H54 (cell line): ENCODE measurements around the gene VPS37B.
A peak's percentile ranks its signal among the peaks of the same experiment; 100 is the strongest.
"Not testable (repeated sequence)": the region's sequence is repeated elsewhere in the genome, so short reads cannot be mapped to it uniquely, and the experiment has no call there.

Experiments
- DNase-seq: peaks from one replicate; pipeline ENCODE4 v3.0.0; 2011; ENCODE audit warnings: low spot score, mixed read lengths; ENCODE audit not compliant: insufficient read length
- FAIRE-seq: peaks from 3 replicates; lab custom pipeline; 2011; peaks lifted over from hg19 to GRCh38; lab: Jason Lieb, UNC
- POLR2A ChIP-seq: IDR thresholded peaks from 2 replicates; pipeline ENCODE4 v1.6.1; 2011; ENCODE audit warnings: low read depth, mild to moderate bottlenecking, low read length

Gene VPS37B

DNA sequence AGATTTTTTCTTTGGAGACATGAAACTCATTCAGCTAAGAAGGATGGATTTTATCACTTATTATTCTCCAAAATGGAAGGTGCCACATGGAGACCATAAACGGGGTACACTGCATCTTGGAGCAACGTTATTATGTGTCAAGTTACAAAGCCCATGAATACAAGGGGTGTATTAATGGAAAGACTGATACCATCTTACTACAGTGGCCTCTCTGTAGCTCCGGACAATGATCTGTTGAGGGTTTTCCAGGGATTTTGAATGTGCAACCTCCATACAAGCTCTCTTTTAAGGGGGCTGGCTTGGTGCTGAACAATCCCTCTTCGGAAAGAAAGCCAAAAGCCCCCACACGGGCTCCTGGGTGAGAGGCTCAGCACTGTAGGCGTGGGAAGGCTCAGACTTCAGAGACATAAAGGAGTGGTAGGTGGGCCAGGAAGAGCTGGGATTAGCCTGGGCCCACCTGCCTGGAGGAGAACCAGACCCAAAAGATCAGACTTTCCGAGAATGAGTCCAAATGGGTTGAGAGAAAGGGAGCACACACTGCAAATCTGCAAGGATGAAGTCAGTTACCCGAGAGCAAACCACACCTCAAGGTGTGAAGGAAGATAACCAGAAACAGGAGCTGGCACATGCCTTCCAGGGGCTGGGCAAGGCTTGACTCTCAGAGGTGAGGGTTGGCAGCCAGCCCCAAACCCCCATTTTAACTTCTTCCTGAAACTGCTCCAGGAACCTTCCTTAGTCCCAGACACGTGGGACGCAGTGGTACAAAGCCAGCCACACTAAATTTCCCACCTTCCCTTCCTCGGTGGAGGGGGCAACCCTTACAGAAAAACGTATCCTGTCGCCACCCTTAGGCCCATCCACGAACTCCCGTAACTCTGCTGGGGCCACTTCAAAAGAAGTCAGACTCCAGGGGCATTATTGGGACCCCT lies 1.5 kb downstream of the VPS37B start:
- DNase-seq: no peak
- no peak for FAIRE-seq
- TF ChIP-seq POLR2A: no peak

DNA sequence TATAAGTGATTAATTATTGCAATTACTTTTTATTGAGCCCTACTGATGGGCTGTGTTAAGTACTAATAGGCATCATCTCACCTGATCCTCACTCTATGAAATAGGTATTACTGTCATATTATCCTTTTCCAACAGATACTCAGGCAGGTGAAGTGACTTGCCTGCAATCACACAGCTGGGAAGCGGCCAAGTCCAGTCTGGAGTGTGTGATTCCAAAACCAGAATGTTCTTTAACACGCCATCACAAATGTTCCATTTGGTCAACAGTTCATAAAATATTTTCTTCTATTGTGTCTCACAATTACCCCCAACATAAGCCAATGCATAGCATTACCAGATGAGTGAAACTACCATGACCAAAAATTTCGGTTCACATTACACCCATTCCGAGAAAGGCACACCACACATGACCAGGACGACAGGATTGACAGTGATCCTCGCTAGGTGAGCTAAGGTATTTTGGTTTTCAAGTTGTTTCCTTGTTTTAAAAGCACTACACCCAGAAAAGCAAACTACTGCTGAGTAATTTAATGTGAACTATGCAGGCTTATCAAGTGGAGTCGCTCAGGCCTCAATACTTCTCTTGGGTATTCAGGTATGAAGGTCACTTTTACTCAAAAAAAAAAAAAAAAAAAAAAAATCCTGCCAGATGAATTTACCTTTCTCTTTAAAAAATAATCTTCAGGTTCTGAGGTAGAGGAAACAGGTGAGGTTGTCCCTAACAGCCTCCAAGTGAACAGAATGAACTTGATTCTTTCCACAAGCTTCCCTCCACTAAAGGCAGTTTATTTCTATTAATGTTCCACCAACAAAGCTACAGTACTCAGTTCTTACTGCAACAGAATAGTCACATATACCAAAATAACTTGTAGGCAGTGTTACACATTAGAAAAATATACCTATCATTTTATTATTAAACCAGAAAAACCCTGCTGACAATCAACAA lies 2.4 kb downstream of the VPS37B start:
- FAIRE-seq: no peak
- TF ChIP-seq POLR2A: no peak
- DNase-seq: no peak

DNA sequence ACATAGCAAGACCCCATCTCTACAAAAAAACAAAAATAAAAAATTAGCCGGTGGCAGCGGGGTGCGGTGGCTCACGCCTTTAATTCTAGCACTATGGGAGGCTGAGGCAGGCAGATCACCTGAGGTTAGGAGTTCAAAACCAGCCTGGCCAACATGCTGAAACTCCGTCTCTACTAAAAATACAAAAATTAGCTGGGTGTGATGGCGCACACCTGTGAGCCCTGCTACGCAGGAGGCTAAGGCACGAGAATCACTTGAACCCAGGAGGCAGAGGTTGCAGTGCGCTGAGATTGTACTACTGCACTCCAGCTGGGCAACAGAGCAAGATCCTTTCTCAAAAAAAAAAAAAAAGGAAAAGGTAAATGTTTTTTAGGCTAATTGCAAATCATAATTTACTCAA lies 3.2 kb downstream of the VPS37B start:
- not testable (repeated sequence) for DNase-seq, FAIRE-seq

GRCh38 chr12:122891661-122892525 lies 4.0 kb downstream of the VPS37B start:
- DNase-seq: peak; percentile 58
- peak; percentile 36 for FAIRE-seq
- no peak for TF ChIP-seq POLR2A

DNA sequence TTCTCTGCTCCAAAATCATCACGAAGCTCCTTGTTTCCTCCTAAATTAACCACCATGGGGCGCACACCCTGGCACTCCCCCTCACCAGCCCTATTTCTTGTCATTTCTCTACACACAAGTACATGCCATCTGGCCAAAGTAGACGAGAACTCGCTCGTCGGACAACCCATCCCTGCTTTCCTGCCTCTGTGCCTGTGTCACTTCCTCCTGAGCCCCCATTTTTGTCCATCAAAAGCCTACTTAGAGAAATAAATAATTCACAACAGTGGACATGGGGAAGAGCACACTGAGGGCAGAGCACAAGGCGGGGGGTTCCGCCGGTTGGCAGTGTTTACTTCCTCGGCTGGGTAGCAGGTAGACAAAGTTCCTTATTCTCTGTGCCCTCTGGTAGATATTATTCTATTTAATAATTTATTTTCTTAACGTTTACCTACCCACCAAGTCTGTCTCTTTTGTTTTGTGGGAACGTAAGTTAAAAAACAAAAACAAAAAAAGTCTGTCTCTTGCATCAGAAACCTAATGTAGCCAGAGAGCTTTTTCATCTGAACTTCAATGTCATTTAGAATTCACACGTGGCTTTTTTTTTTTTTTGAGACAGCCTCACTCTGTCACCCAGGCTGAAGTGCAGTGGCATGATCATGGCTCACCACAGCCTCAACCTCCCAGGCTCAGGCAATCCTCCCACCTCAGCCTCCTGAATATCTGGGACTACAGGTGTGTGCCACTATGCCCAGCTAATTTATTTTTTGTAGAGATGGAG lies 6.0 kb downstream of the VPS37B start:
- DNase-seq (no peak), FAIRE-seq (no peak)
- TF ChIP-seq POLR2A: no peak

GRCh38 chr12:122888232-122888752 lies 7.6 kb downstream of the VPS37B start:
- FAIRE-seq: peak; percentile 36
- DNase-seq: peak; percentile 25
- no peak for TF ChIP-seq POLR2A

DNA sequence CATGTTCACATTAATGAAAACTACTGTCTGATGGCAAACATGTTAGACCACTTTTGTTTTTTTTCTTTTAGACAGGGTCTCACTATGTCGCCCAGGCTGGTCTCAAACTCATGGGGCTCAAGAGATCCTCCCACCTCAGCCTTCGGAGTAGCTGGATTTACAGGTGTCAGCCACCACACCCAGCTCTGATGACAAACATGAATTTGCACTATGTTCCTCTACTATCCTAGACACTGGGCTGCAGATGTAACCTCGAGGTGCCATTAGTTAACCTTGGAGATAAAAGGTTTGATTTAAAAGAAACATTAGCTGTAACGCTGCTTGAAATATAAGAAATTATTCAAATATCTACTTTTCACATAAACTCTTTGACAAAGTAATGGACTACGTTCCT lies 8.1 kb downstream of the VPS37B start:
- DNase-seq: no peak
- no peak for FAIRE-seq
- no peak for TF ChIP-seq POLR2A

DNA sequence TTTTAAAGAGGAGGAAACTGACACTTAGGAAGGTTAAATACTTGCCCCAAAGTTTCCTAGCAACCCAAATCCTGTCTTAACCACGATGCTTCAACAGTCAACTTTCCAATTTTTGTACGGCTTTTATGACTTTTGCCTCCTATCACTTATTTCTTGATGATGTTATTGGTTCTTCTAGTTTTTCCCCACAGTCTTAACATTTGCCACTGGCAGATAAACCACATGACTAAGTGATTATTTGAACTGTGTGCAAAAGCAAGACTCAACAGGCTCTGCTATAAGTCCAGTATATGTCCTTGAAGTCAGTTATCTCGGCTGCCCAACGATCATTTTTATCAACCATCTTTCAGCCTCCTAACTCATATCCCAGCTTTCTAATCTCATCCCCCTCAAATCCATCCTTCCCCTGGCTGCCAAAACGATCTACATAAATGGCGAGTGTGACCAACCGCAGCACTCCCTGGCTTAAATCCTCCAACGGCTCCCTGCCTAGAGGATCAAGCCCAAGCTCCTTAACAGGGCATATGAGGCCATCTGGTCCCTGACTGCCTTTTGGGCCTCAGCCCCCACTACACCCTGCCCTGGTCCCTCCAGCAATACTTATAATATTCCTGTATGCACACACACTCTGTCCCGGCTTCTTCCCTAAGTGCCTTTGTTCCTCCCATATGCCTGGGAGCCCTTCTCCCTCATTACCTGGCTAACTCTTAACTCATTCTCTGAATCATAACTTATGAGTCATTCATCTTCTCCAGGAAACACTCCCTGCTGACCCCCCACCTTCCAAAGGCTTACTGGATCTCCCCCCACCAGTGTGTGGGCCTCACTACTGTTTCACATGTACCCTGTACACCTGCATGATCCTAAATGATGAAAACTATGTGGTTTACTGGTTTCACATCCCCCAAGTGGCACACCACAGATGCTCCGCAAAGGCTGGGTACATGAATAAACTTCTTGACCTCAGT lies 8.8 kb downstream of the VPS37B start:
- TF ChIP-seq POLR2A: no peak
- DNase-seq: peak; percentile 77

DNA sequence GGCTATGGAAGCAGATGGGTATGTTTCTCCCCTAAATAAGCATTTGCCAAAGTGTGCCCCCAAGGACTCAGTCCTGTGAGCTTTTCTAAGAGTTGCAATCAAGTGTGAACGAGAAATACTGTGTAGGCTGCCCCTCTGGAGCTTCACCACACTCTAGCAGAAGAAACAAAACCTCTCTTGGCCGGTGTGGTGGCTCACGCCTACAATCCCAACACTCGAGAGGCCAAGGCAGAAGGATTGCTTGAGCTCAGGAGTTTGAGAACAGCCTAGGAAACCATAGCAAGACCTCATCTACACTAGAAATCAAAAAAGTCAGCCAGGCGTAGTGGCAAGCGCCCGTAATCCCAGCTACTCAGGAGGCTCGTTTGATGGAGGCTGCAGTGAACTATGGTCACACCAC lies 9.8 kb downstream of the VPS37B start:
- FAIRE-seq: no peak
- DNase-seq: no peak
- no peak for TF ChIP-seq POLR2A

More for the DNA sequence above, 8.8 kb downstream of the VPS37B start:
- peak; percentile 95 for FAIRE-seq

DNA sequence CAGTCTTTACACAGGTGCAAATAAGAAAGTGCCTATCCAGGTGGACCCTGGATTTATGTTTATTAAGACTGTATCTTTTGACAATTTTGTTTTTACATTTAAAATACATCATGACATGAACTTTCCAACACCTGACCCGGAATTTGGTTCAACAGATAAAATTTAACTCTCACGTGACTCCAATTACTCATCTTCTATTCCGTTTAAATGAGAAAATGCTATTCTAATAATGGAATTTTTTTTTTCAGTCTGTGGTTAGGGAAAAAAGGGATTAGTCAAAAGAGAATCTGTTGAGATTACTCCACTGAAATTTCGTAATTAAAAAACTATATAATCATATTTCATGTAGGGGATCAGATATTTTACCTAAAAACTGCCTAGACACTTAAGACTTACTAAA lies 11.1 kb downstream of the VPS37B start:
- FAIRE-seq (no peak), DNase-seq (no peak)
- no peak for TF ChIP-seq POLR2A

- FAIRE-seq (no peak), DNase-seq (no peak)
- no peak for TF ChIP-seq POLR2A
Observed at GRCh38 chr12:122884091-122884826, 11.7 kb downstream of the VPS37B start.
